ENCODE data around the gene BTNL9.

GRCh38 chr5:181092428-181092827, 52.4 kb downstream of the BTNL9 start:
- TF ChIP-seq POLR2AphosphoS5 (IDR thresholded peaks at IDR 0.05; ENCODE audit: low read depth, low read length) (no peak), POLR2A (IDR thresholded peaks at IDR 0.05; ENCODE audit: low read depth, low read length) (no peak)

All from GM12891 (cell line).